ENCODE data around the gene ARL15.

GRCh38 chr5:53924392-53924791 is 386.0 kb downstream of the ARL15 start:
- TF ChIP-seq CTCF (IDR thresholded peaks at IDR 0.05) (no peak), EZH2 (IDR thresholded peaks at IDR 0.05; ENCODE audit: borderline replicate concordance, insufficient read depth, low read depth, low read length, poor library complexity, severe bottlenecking) (no peak)

Data from B cell (primary cell).